ENCODE data around the gene ROPN1L. TPM values are rescaled to one million over a fixed set of nuclear protein-coding genes. Genes with fewer than 3 reads are reported as not detected.

The ROPN1L gene
- total RNA-seq, 1 experiment from 2014 or later = 7.1 TPM

GRCh38 chr5:10503997-10504793 is 62.5 kb downstream of the ROPN1L start:
- H3K79me2 ChIP-seq (ENCODE audit: low read depth) = no peaks in the 10 kb centered on the region
- peaks cover 29% of the 10 kb centered on the region for H3K4me1 ChIP-seq (replicated peaks; ENCODE audit: insufficient read depth)
- CTCF ChIA-PET = interaction anchor here (0.6 to 0.7 kb wide), 3 partner anchors 29 to 199 kb away, joined by 3 to 4 read pairs (median 3); no protein-coding TSS in a partner anchor
- no peak for DNase-seq
- H3K27ac ChIP-seq = no peak overlapping the region
- POLR2A ChIA-PET (ENCODE audit: unreplicated experiment) = interaction anchor here (0.6 kb wide), 1 partner anchor 1962 kb away, joined by 5 read pairs; no protein-coding TSS in a partner anchor
- no peak overlapping the region for H3K4me3 ChIP-seq
- no peaks in the 10 kb centered on the region for H4K20me1 ChIP-seq (ENCODE audit: insufficient read depth)
- H3K9me3 ChIP-seq (ENCODE audit: insufficient read depth, low read depth) = no peaks in the 10 kb centered on the region
- no peaks in the 10 kb centered on the region for H3K36me3 ChIP-seq (ENCODE audit: low read depth)
- intact Hi-C loops (cut with micrococcal nuclease; ENCODE audit: unreplicated experiment) = no loop called here
- H3K9me2 ChIP-seq (ENCODE audit: insufficient read depth) = no peaks in the 10 kb centered on the region
- TF ChIP-seq CTCF (conservative IDR thresholded peaks at IDR 0.05) (no peak), EZH2 (IDR thresholded peaks at IDR 0.05; ENCODE audit: low read depth) (no peak)
- H2AFZ ChIP-seq = no peak overlapping the region
- BruUV-seq (replicated peaks) = no TSS peak
- no peaks in the 10 kb centered on the region for H3K27me3 ChIP-seq (ENCODE audit: insufficient read depth, low read depth)
- H3F3A ChIP-seq (ENCODE audit: insufficient read depth, low read depth) = peaks cover 21% of the 10 kb centered on the region
- no peak overlapping the region for H3K4me2 ChIP-seq

DNA sequence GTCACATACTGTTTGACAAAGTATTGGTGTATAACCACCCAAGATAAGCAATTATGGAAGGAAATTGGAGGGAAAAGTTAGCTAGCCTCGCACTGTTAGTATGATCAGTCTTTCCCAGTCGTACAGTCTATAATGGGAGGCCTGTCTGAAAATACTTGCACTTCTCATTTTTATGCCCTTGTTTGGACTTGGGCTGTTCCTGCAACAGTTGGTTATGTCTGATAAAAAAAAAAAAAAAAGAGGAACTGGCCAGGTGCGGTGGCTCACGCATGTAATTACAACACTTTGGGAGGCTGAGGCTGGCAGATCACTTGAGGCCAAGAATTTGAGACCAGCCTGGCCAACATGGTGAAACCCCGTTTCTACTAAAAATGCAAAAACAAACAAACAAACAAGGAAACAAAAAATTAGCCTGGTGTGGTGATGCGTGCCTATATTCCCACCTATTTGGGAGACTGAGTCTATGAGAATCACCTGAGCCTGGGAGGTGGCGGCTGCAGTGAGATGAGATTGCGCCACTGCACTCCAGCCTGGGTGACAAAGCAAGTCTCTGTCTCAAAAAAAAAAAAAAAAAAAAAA is 63.9 kb downstream of the ROPN1L start:
- H3K9me2 ChIP-seq (ENCODE audit: insufficient read depth) = no peaks in the 10 kb centered on the region
- H3K4me1 ChIP-seq (replicated peaks; ENCODE audit: insufficient read depth) = peaks cover 31% of the 10 kb centered on the region
- ChIA-PET CTCF (no interaction called here), POLR2A (ENCODE audit: unreplicated experiment) (no interaction called here)
- H2AFZ ChIP-seq = no peak overlapping the region
- no peaks in the 10 kb centered on the region for H3K9me3 ChIP-seq (ENCODE audit: insufficient read depth, low read depth)
- no TSS peak for BruUV-seq (replicated peaks)
- H3K27ac ChIP-seq = no peak overlapping the region
- intact Hi-C loops (cut with micrococcal nuclease; ENCODE audit: unreplicated experiment) = no loop called here
- H3K27me3 ChIP-seq (ENCODE audit: insufficient read depth, low read depth) = no peaks in the 10 kb centered on the region
- H4K20me1 ChIP-seq (ENCODE audit: insufficient read depth) = no peaks in the 10 kb centered on the region
- DNase-seq = no peak
- no peak overlapping the region for H3K4me3 ChIP-seq
- no peak for TF ChIP-seq EZH2 (IDR thresholded peaks at IDR 0.05; ENCODE audit: low read depth)
- no peak for TF ChIP-seq CTCF (conservative IDR thresholded peaks at IDR 0.05)
- no peak overlapping the region for H3K4me2 ChIP-seq
- H3F3A ChIP-seq (ENCODE audit: insufficient read depth, low read depth) = peaks cover 21% of the 10 kb centered on the region
- H3K36me3 ChIP-seq (ENCODE audit: low read depth) = no peaks in the 10 kb centered on the region
- H3K79me2 ChIP-seq (ENCODE audit: low read depth) = no peaks in the 10 kb centered on the region

- Histone ChIP-seq H3K4me3 (no peak overlapping the region), H3K36me3 (ENCODE audit: low read depth) (no peaks in the 10 kb centered on the region), H3F3A (ENCODE audit: insufficient read depth, low read depth) (peaks cover 21% of the 10 kb centered on the region), H3K4me1 (replicated peaks; ENCODE audit: insufficient read depth) (peaks cover 31% of the 10 kb centered on the region), H3K79me2 (ENCODE audit: low read depth) (no peaks in the 10 kb centered on the region), H3K4me2 (no peak overlapping the region), H3K9me2 (ENCODE audit: insufficient read depth) (no peaks in the 10 kb centered on the region), H3K9me3 (ENCODE audit: insufficient read depth, low read depth) (no peaks in the 10 kb centered on the region), H4K20me1 (ENCODE audit: insufficient read depth) (no peaks in the 10 kb centered on the region), H3K27ac (no peak overlapping the region), H3K27me3 (ENCODE audit: insufficient read depth, low read depth) (no peaks in the 10 kb centered on the region), H2AFZ (no peak overlapping the region)
- BruUV-seq (replicated peaks) = no TSS peak
- CTCF ChIA-PET = no interaction called here
- no peak for TF ChIP-seq CTCF (conservative IDR thresholded peaks at IDR 0.05)
- no peak for TF ChIP-seq EZH2 (IDR thresholded peaks at IDR 0.05; ENCODE audit: low read depth)
- intact Hi-C loops (cut with micrococcal nuclease; ENCODE audit: unreplicated experiment) = no loop called here
- DNase-seq = no peak
- POLR2A ChIA-PET (ENCODE audit: unreplicated experiment) = no interaction called here
Measured at GRCh38 chr5:10506535-10506934, 64.9 kb downstream of the ROPN1L start.

Data from PC-9 (cell line).